GM12878 (cell line): ENCODE data around the gene IL17A. TPM values are rescaled to one million over a fixed set of nuclear protein-coding genes. Genes with fewer than 3 reads are reported as not detected.
A peak's percentile ranks its signal among the peaks of the same experiment; 100 is the strongest.

Experiments used
- ATAC-seq: fragments of 200-7000 bp; cut with Tn5 transposase; 3 replicates; pipeline ENCODE4 v1.9.1; 2020; ENCODE audit warnings: mild to moderate bottlenecking, moderate library complexity
- BruUV-seq: library from RNA; stranded (reverse); fragments of 400-500 nt; replicated peaks from 2 replicates; lab custom pipeline; 2021; lab: Mats Ljungman, UMichigan
- CTCF ChIA-PET: fragments of 300-600 bp; sonication (Branson Sonifier 250); formaldehyde crosslinking; extraction: SDS; loops from one replicate; lab custom pipeline; 2021; ENCODE audit warnings: inconsistent platforms; lab: Yijun Ruan, JAX
- POLR2A ChIA-PET: fragments of 350-600 bp; formaldehyde crosslinking; extraction: SDS; loops from one replicate; lab custom pipeline; 2021; ENCODE audit warnings: inconsistent platforms; lab: Charles Lee
- RAD21 ChIA-PET: fragments of 300-600 bp; sonication (Branson Sonifier 250); formaldehyde crosslinking; loops from one replicate; lab custom pipeline; 2023; ENCODE audit warnings: antibody characterized with exemption; ENCODE audit not compliant: unreplicated experiment; lab: Charles Lee
- SMC1A ChIA-PET: fragments of 300-600 bp; sonication (Branson Sonifier 250); formaldehyde crosslinking; loops from one replicate; lab custom pipeline; 2023; ENCODE audit not compliant: unreplicated experiment, uncharacterized antibody; lab: Charles Lee
- DNase-seq: peaks from one replicate; pipeline ENCODE4 v3.0.0-alpha.2; 2011; ENCODE audit warnings: low read depth, low spot score
- FAIRE-seq: peaks from 3 replicates; lab custom pipeline; 2011; peaks lifted over from hg19 to GRCh38; lab: Jason Lieb, UNC
- H2AFZ ChIP-seq: 2 replicates; pipeline ENCODE4 v1.6.0; 2011; ENCODE audit warnings: low read depth, low read length, control low read depth; ENCODE audit not compliant: control insufficient read depth
- H3K27ac ChIP-seq: 2 replicates; pipeline ENCODE4 v1.5.1; 2011; ENCODE audit warnings: control low read depth; ENCODE audit not compliant: control insufficient read depth, insufficient read depth
- H3K27me3 ChIP-seq, 2 experiments: replicated peaks in 1 of 2; 2 replicates each; pipeline versions ENCODE4 v1.6.0 to v1.6.1; 2011; ENCODE audit warnings: low read length in 1 of 2; ENCODE audit not compliant: control insufficient read depth in 2 of 2, insufficient read depth in 2 of 2
- H3K36me3 ChIP-seq, 2 experiments: 2 replicates each; pipeline ENCODE4 v1.5.1; 2011; ENCODE audit warnings: low read length in 1 of 2; ENCODE audit not compliant: control insufficient read depth in 2 of 2, insufficient read depth in 2 of 2
- H3K4me1 ChIP-seq: 2 replicates; pipeline ENCODE4 v1.6.1; 2011; ENCODE audit warnings: mild to moderate bottlenecking, low read length, moderate library complexity, mixed read lengths; ENCODE audit not compliant: control insufficient read depth, insufficient read depth
- H3K4me2 ChIP-seq: 2 replicates; pipeline ENCODE4 v1.6.0; 2011; ENCODE audit warnings: control low read depth; ENCODE audit not compliant: control insufficient read depth, insufficient read depth
- H3K4me3 ChIP-seq: fragments of 200-600 bp; sonication (generic); 2 replicates; pipeline ENCODE4 v1.5.1; 2016
- H3K79me2 ChIP-seq: 2 replicates; pipeline ENCODE4 v1.6.0; 2011; ENCODE audit warnings: low read length; ENCODE audit not compliant: control insufficient read depth, insufficient read depth
- H3K9ac ChIP-seq: 2 replicates; pipeline ENCODE4 v1.8.0; 2011; ENCODE audit warnings: low read length, control low read depth, mixed read lengths; ENCODE audit not compliant: control insufficient read depth, insufficient read depth
- H3K9me3 ChIP-seq: replicated peaks from 3 replicates; pipeline ENCODE4 v1.5.1; 2011; ENCODE audit warnings: mild to moderate bottlenecking, low read length; ENCODE audit not compliant: control insufficient read depth, insufficient read depth
- H4K20me1 ChIP-seq: 2 replicates; pipeline ENCODE4 v1.6.0; 2011; ENCODE audit not compliant: control insufficient read depth, insufficient read depth
- ASH2L ChIP-seq: fragments of 300-600, 200-600 bp; sonication (generic); IDR thresholded peaks from 2 replicates; pipeline ENCODE4 v1.6.1; 2017; ENCODE audit warnings: low read depth, mild to moderate bottlenecking, borderline replicate concordance
- BCL11A ChIP-seq: IDR thresholded peaks from 2 replicates; pipeline ENCODE4 v1.6.1; 2011; ENCODE audit warnings: low read depth, low read length
- BHLHE40 ChIP-seq, 2 experiments: fragments of 450-650 bp in 1 of 2; IDR thresholded peaks; 2 replicates each; pipeline ENCODE4 v1.6.1; 2011 to 2017; ENCODE audit warnings: low read depth in 2 of 2, borderline replicate concordance in 1 of 2, improper control_type of control experiment in 1 of 2, low read length in 1 of 2, mild to moderate bottlenecking in 1 of 2
- CEBPB ChIP-seq, 2 experiments: fragments of 150-350 bp in 1 of 2; IDR thresholded peaks; 2 replicates each; pipeline ENCODE4 v1.6.1; 2012 to 2014; ENCODE audit warnings: low read depth in 2 of 2, low read length in 2 of 2, borderline replicate concordance in 1 of 2, inconsistent platforms in 1 of 2
- CREM ChIP-seq: IDR thresholded peaks from 2 replicates; pipeline ENCODE4 v1.6.1; 2014; ENCODE audit warnings: antibody characterized with exemption, low read depth
- FOXM1 ChIP-seq: IDR thresholded peaks from 2 replicates; pipeline ENCODE4 v1.6.1; 2012; ENCODE audit warnings: low read depth, mild to moderate bottlenecking, inconsistent platforms, low read length, moderate library complexity
- HDAC2 ChIP-seq: fragments of 200-600 bp; sonication (generic); IDR thresholded peaks from 2 replicates; pipeline ENCODE4 v1.6.1; 2017
- HDAC6 ChIP-seq: fragments of 200-600 bp; sonication (generic); IDR thresholded peaks from one replicate; pipeline ENCODE4 v1.8.0; 2017; ENCODE audit warnings: antibody characterized with exemption; ENCODE audit not compliant: unreplicated experiment
- IKZF2 ChIP-seq, 2 experiments: fragments of 450-650 bp; IDR thresholded peaks; 2 replicates each; pipeline ENCODE4 v1.6.1; 2017; ENCODE audit warnings: mild to moderate bottlenecking in 2 of 2, moderate library complexity in 2 of 2
- IRF4 ChIP-seq: IDR thresholded peaks from 2 replicates; pipeline ENCODE4 v1.6.1; 2011; ENCODE audit warnings: low read depth, low read length
- MYB ChIP-seq: fragments of 150-350 bp; IDR thresholded peaks from 2 replicates; pipeline ENCODE4 v1.6.1; 2014; ENCODE audit warnings: mild to moderate bottlenecking, low read depth, low read length, borderline replicate concordance
- PML ChIP-seq: IDR thresholded peaks from 2 replicates; pipeline ENCODE4 v1.6.1; 2012; ENCODE audit warnings: low read length, inconsistent platforms
- POLR2A ChIP-seq: IDR thresholded peaks from 2 replicates; pipeline ENCODE4 v1.6.1; 2011; ENCODE audit warnings: low read depth, mild to moderate bottlenecking, low read length
- RB1 ChIP-seq: fragments of 450-650 bp; formaldehyde crosslinking; IDR thresholded peaks from 2 replicates; pipeline ENCODE4 v1.6.1; 2017; ENCODE audit warnings: mild to moderate bottlenecking, borderline replicate concordance
- SMAD1 ChIP-seq: fragments of 450-650 bp; IDR thresholded peaks from 2 replicates; pipeline ENCODE4 v1.6.1; 2018; ENCODE audit warnings: mild to moderate bottlenecking, low read depth; ENCODE audit not compliant: partially characterized antibody
- STAT1 ChIP-seq: fragments of 450-650 bp; conservative IDR thresholded peaks from 2 replicates; pipeline ENCODE4 v1.6.1; 2014; ENCODE audit warnings: antibody characterized with exemption, mild to moderate bottlenecking
- ZNF207 ChIP-seq: fragments of 450-650 bp; IDR thresholded peaks from 2 replicates; pipeline ENCODE4 v1.6.1; 2014; ENCODE audit warnings: antibody characterized with exemption, mild to moderate bottlenecking, borderline replicate concordance
- WGBS: methylation state at CpG from one replicate; pipeline ENCODE4 v1.1.6; 2016; ENCODE audit warnings: low lambda C conversion rate; ENCODE audit not compliant: insufficient replicate concordance, insufficient coverage; ENCODE audit errors: missing lambda C conversion rate; 5-methylcytosine and 5-hydroxymethylcytosine counted together
- in situ Hi-C: fragments of 300-500 bp; cut with MboI; formaldehyde crosslinking; loops from 9 replicates; pipeline ENCODE4 v1.14.3; 2018; ENCODE audit warnings: mixed read lengths
- intact Hi-C: fragments of 100-400 bp; cut with micrococcal nuclease; formaldehyde crosslinking; loops from one replicate; pipeline ENCODE4 v1.14.2; 2022; ENCODE audit not compliant: unreplicated experiment
- polyA plus RNA-seq, 11 experiments: library from polyadenylated mRNA; depleted of rRNA in 4 of 11; unstranded in 6 of 11; stranded (reverse) in 5 of 11; fragments of >200 nt; fragmentation: Nextera tagmentation in 4 of 11; fragmentation: Illumina TruSeq in 1 of 11; extraction: Ambion mirVana in 4 of 11; extraction: Trizol in 1 of 11; gene quantifications; 1 replicate in 1 of 11; 2 replicates in 10 of 11; pipeline versions ENCODE4 v1.2.1 to v1.2.3, GENCODE V29; 2011 to 2016; ENCODE audit warnings: inconsistent platforms in 2 of 11, missing spikeins in 2 of 11, low read depth in 1 of 11
- total RNA-seq, 4 experiments: library from RNA; depleted of rRNA in 3 of 4; stranded (reverse); fragments of >200 nt in 3 of 4; fragmentation: Illumina TruSeq in 1 of 4; extraction: Trizol in 1 of 4; gene quantifications; 2 replicates each; pipeline versions ENCODE4 v1.2.1 to v1.2.3, GENCODE V29; 2013 to 2021
- TF ChIP-seq, protein P1 (sequence below): IDR thresholded peaks from 2 replicates; pipeline ENCODE4 v1.6.1; 2012; ENCODE audit warnings: low read depth, low read length, improper control_type of control experiment
- TF ChIP-seq, protein P2 (sequence below): fragments of 450-650 bp; IDR thresholded peaks from 2 replicates; pipeline ENCODE4 v1.6.1; 2017; ENCODE audit warnings: mild to moderate bottlenecking
- TF ChIP-seq, protein P3 (sequence below): IDR thresholded peaks from 2 replicates; pipeline ENCODE4 v1.6.1; 2011; ENCODE audit warnings: low read depth, mild to moderate bottlenecking, low read length, moderate library complexity, borderline replicate concordance; ENCODE audit errors: extremely low read depth

The IL17A gene
- total and polyA plus RNA-seq, 10 of the 15 experiments (the other 5 are each of a cell fraction or from before 2014, with no cell fraction given): not detected

DNA sequence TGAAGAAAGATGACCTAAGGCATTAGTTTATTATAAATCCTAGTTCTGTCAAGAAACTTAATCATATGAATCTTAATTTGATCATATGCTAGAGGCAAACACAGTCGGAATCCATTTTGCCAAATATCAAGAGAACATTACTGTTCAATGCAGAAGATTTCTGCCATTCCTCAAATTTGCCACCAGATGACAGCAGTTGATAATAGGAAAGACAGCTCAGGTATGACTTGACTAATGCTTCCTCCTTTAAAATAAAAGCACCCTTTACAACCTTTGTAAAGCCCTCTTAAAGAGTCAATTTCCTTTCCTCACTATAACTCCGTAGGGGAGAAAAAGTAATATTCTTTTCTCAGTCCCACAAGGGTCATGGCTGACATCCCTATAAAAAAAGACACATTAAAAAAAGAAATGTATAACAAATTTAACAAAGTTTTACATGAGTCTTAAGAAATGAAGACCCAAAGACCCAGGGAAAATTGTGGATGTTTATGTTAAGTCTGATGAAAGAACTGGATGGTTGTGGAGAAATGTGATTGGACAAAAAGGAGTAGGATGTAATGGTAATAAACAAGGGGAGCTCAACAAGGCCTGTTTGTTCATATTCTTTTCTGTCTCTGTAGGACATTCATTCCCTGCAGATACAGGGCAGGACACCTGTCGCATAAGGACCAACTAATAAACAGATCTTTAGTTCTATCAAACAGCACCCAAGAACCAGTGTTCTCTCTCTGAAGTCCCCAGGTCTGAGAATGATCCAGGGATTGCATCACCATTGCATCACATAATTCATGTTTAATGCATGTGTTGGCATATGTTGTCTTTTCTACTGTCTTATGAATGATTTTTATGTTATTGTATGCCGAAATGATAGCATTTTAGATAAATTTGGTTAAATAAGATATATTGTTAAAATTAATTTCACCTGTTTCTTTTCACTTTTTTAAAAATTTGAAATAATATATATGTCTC lies 23.0 kb upstream of the IL17A start:
- no peak for DNase-seq
- ChIA-PET RAD21 (interaction anchor here (0.6 to 4.6 kb wide), 10 partner anchors 67 to 499 kb away, joined by 3 to 51 read pairs (median 5); partner anchors contain the start of gene MCM3), POLR2A (interaction anchor here (0.6 to 1.2 kb wide), 2 partner anchors 174 to 404 kb away, joined by 3 read pairs; no protein-coding TSS in a partner anchor), SMC1A (interaction anchor here (1.0 to 7.1 kb wide), 20 partner anchors 8 to 500 kb away, joined by 3 to 91 read pairs (median 4); partner anchors contain the start of genes IL17A and MCM3), CTCF (interaction anchor here (0.6 to 6.1 kb wide), 27 partner anchors 9 to 500 kb away, joined by 3 to 129 read pairs (median 4); no protein-coding TSS in a partner anchor)
- peak; percentile 75 for FAIRE-seq
- Histone ChIP-seq H3K27me3 (no peaks in the 10 kb centered on the region), H3K27ac (no peak overlapping the region), H3K79me2 (no peaks in the 10 kb centered on the region), H3K9ac (no peak overlapping the region), H3K4me3 (no peak overlapping the region), H4K20me1 (no peaks in the 10 kb centered on the region), H2AFZ (no peak overlapping the region; the same call in 1 of the 2 replicates), H3K4me1 (peaks cover 9% of the 10 kb centered on the region; the same call in 1 of the 2 replicates), H3K4me2 (no peak overlapping the region), H3K36me3 (no peaks in the 10 kb centered on the region), H3K9me3 (peaks cover 12% of the 10 kb centered on the region; the same call in 2 of the 3 replicates)
- in situ Hi-C loops: loop anchor here (5.0 to 10.0 kb wide), 4 partner anchors 69 to 502 kb away; no protein-coding TSS in a partner anchor
- 26% methylated on average over 4 of the region's 4 CpGs for WGBS
- peak; percentile 92 for ATAC-seq
- no TSS peak for BruUV-seq
- intact Hi-C loops: loop anchor here (1.0 to 5.0 kb wide), 5 partner anchors 64 to 499 kb away; no protein-coding TSS in a partner anchor
- TF ChIP-seq STAT1 (no peak), ZNF207 (no peak), IKZF2 (IDR thresholded peaks at IDR 0.05) (no peak), FOXM1 (peak; percentile 77), POLR2A (no peak), RB1 (0 out of 2 replicates have a peak, but pooled peaks have one; percentile 36), HDAC6 (no peak), BCL11A (no peak), ASH2L (no peak), BHLHE40 (IDR thresholded peaks at IDR 0.05; ENCODE audit: borderline replicate concordance in 1 of 2, low read depth in 2 of 2, low read length in 1 of 2) (0 out of 4 replicates have a peak, but pooled peaks of 1 of the 2 experiments have one; percentile 33), CEBPB (IDR thresholded peaks at IDR 0.05; ENCODE audit: borderline replicate concordance in 1 of 2, low read depth in 2 of 2, low read length in 2 of 2) (no peak), MYB (no peak), SMAD1 (no peak), HDAC2 (no peak), IRF4 (peak; percentile 58; the same call in 1 of the 2 replicates), PML (no peak), CREM (no peak)
- TF ChIP-seq, protein P1, sequence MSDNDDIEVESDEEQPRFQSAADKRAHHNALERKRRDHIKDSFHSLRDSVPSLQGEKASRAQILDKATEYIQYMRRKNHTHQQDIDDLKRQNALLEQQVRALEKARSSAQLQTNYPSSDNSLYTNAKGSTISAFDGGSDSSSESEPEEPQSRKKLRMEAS: no peak
- TF ChIP-seq, protein P2, sequence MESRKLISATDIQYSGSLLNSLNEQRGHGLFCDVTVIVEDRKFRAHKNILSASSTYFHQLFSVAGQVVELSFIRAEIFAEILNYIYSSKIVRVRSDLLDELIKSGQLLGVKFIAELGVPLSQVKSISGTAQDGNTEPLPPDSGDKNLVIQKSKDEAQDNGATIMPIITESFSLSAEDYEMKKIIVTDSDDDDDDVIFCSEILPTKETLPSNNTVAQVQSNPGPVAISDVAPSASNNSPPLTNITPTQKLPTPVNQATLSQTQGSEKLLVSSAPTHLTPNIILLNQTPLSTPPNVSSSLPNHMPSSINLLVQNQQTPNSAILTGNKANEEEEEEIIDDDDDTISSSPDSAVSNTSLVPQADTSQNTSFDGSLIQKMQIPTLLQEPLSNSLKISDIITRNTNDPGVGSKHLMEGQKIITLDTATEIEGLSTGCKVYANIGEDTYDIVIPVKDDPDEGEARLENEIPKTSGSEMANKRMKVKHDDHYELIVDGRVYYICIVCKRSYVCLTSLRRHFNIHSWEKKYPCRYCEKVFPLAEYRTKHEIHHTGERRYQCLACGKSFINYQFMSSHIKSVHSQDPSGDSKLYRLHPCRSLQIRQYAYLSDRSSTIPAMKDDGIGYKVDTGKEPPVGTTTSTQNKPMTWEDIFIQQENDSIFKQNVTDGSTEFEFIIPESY: no peak
- TF ChIP-seq, protein P3, sequence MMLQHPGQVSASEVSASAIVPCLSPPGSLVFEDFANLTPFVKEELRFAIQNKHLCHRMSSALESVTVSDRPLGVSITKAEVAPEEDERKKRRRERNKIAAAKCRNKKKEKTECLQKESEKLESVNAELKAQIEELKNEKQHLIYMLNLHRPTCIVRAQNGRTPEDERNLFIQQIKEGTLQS: peak; percentile 18; the same call in 1 of the 2 replicates
